Stimulated activated CD4-positive, alpha-beta T cell treated with anti-CD3 and anti-CD28 coated beads, Interleukin-4, amount 100 ng/mL, for 24 hours (primary cell): ENCODE data around the gene CPT1B.
"Not testable (repeated sequence)": the region's sequence is repeated elsewhere in the genome, so short reads cannot be mapped to it uniquely, and the experiment has no call there.

Source experiments
- DNase-seq: peaks from one replicate; pipeline ENCODE4 v3.0.0-alpha.2; 2020

Gene CPT1B

GRCh38 chr22:50608996-50609395 lies 30.8 kb upstream of the CPT1B start:
- no peak for DNase-seq

GRCh38 chr22:50608058-50608840 lies 30.0 kb upstream of the CPT1B start:
- not testable (repeated sequence) for DNase-seq

- no peak for DNase-seq
Observed at GRCh38 chr22:50607659-50608020, 29.4 kb upstream of the CPT1B start.

GRCh38 chr22:50606946-50607658 lies 28.9 kb upstream of the CPT1B start:
- no peak for DNase-seq

- no peak for DNase-seq
Observed at GRCh38 chr22:50606165-50606945, 28.1 kb upstream of the CPT1B start.

GRCh38 chr22:50605613-50606074 lies 27.4 kb upstream of the CPT1B start:
- no peak for DNase-seq

GRCh38 chr22:50605002-50605612 lies 26.9 kb upstream of the CPT1B start:
- DNase-seq: no peak

GRCh38 chr22:50604256-50605001 lies 26.2 kb upstream of the CPT1B start:
- no peak for DNase-seq

- no peak for DNase-seq
Observed at GRCh38 chr22:50603511-50604255, 25.5 kb upstream of the CPT1B start.

GRCh38 chr22:50602338-50602700 lies 24.1 kb upstream of the CPT1B start:
- DNase-seq: no peak

GRCh38 chr22:50601669-50602337 lies 23.6 kb upstream of the CPT1B start:
- DNase-seq: no peak

GRCh38 chr22:50600967-50601668 lies 22.9 kb upstream of the CPT1B start:
- no peak for DNase-seq

- no peak for DNase-seq
Observed at GRCh38 chr22:50600538-50600937, 22.3 kb upstream of the CPT1B start, which contains the start of gene MAPK8IP2. MAPK8IP2 (plus strand) TSS chr22:50600793; CDS start chr22:50600819, 26 bp downstream.

- DNase-seq: peak; percentile 56
Observed at GRCh38 chr22:50599816-50600455, 21.7 kb upstream of the CPT1B start.

- no peak for DNase-seq
Observed at GRCh38 chr22:50597097-50597496, 18.9 kb upstream of the CPT1B start.

GRCh38 chr22:50595189-50595588 lies 17.0 kb upstream of the CPT1B start:
- no peak for DNase-seq

GRCh38 chr22:50587407-50587806 lies 9.2 kb upstream of the CPT1B start:
- no peak for DNase-seq

- DNase-seq: no peak
Observed at GRCh38 chr22:50586416-50586815, 8.2 kb upstream of the CPT1B start.

- no peak for DNase-seq
Observed at GRCh38 chr22:50585781-50586180, 7.6 kb upstream of the CPT1B start.

- DNase-seq: no peak
Observed at GRCh38 chr22:50585238-50585637, 7.0 kb upstream of the CPT1B start.
